Epidermal melanocyte (primary cell): Measurements from ENCODE around the gene ZNF385D.

ENCODE experiments used
- DNase-seq: peaks from one replicate; pipeline ENCODE4 v3.0.0; 2011; ENCODE audit warnings: low spot score; ENCODE audit not compliant: insufficient read length

Gene ZNF385D

GRCh38 chr3:21673393-21673792 is 77.6 kb downstream of the ZNF385D start:
- no peak for DNase-seq

GRCh38 chr3:21672303-21672702 is 78.7 kb downstream of the ZNF385D start:
- no peak for DNase-seq

- DNase-seq: no peak
Measured at GRCh38 chr3:21670386-21670785, 80.6 kb downstream of the ZNF385D start.

GRCh38 chr3:21668012-21668411 is 83.0 kb downstream of the ZNF385D start:
- no peak for DNase-seq

- no peak for DNase-seq
Measured at GRCh38 chr3:21665444-21666100, 85.4 kb downstream of the ZNF385D start.

- DNase-seq: no peak
Measured at GRCh38 chr3:21664996-21665395, 86.0 kb downstream of the ZNF385D start.

GRCh38 chr3:21662403-21662802 is 88.6 kb downstream of the ZNF385D start:
- DNase-seq: no peak

- no peak for DNase-seq
Measured at GRCh38 chr3:21654662-21655061, 96.3 kb downstream of the ZNF385D start.

- DNase-seq: no peak
Measured at GRCh38 chr3:21654241-21654640, 96.8 kb downstream of the ZNF385D start.

- no peak for DNase-seq
Measured at GRCh38 chr3:21649519-21649918, 101.5 kb downstream of the ZNF385D start.

- no peak for DNase-seq
Measured at GRCh38 chr3:21647961-21648360, 103.0 kb downstream of the ZNF385D start.

- no peak for DNase-seq
Measured at GRCh38 chr3:21645121-21645897, 105.7 kb downstream of the ZNF385D start.

- DNase-seq: no peak
Measured at GRCh38 chr3:21644268-21644667, 106.7 kb downstream of the ZNF385D start.

GRCh38 chr3:21643752-21644151 is 107.3 kb downstream of the ZNF385D start:
- DNase-seq: no peak

- DNase-seq: no peak
Measured at GRCh38 chr3:21642433-21642832, 108.6 kb downstream of the ZNF385D start.

GRCh38 chr3:21641959-21642358 is 109.1 kb downstream of the ZNF385D start:
- DNase-seq: no peak

GRCh38 chr3:21638488-21638887 is 112.5 kb downstream of the ZNF385D start:
- no peak for DNase-seq

- no peak for DNase-seq
Measured at GRCh38 chr3:21634112-21634511, 116.9 kb downstream of the ZNF385D start.

GRCh38 chr3:21624524-21624923 is 126.5 kb downstream of the ZNF385D start:
- no peak for DNase-seq

- DNase-seq: no peak
Measured at GRCh38 chr3:21621181-21621651, 129.8 kb downstream of the ZNF385D start.

GRCh38 chr3:21620511-21621155 is 130.4 kb downstream of the ZNF385D start:
- no peak for DNase-seq

- no peak for DNase-seq
Measured at GRCh38 chr3:21618695-21619094, 132.3 kb downstream of the ZNF385D start.
